SU-DHL-6 (cell line): Measurements from ENCODE around the gene ARHGAP29.

Source experiments
- H2AFZ ChIP-seq: fragments of 200-600 bp; sonication (generic); 2 replicates; pipeline ENCODE4 v1.6.1; 2014; ENCODE audit warnings: low read depth, mild to moderate bottlenecking, moderate library complexity, mixed read lengths, antibody characterized with exemption, low read length; ENCODE audit not compliant: severe bottlenecking
- H3F3A ChIP-seq: fragments of 200-600 bp; shearing (Covaris generic); 2 replicates; pipeline ENCODE4 v1.6.0; 2016; ENCODE audit warnings: antibody characterized with exemption, mild to moderate bottlenecking; ENCODE audit not compliant: insufficient read depth
- H3K27ac ChIP-seq: fragments of 200-600 bp; sonication (generic); 2 replicates; pipeline ENCODE4 v1.5.1; 2016; ENCODE audit warnings: low read depth, mild to moderate bottlenecking, low read length, moderate library complexity, mixed read lengths
- H3K27me3 ChIP-seq: fragments of 200-600 bp; sonication (generic), shearing (Covaris generic); 2 replicates; pipeline ENCODE4 v1.6.0; 2014; ENCODE audit warnings: mild to moderate bottlenecking, low read length
- H3K36me3 ChIP-seq: fragments of 200-600 bp; sonication (generic); 2 replicates; pipeline ENCODE4 v1.6.1; 2014; ENCODE audit warnings: mild to moderate bottlenecking, low read length, mixed read lengths
- H3K4me2 ChIP-seq: fragments of 300-600, 200-600 bp; shearing (Covaris generic), sonication (generic); 2 replicates; pipeline ENCODE4 v1.6.0; 2014; ENCODE audit warnings: low read length, low read depth, mild to moderate bottlenecking; ENCODE audit not compliant: poor library complexity, severe bottlenecking
- H3K4me3 ChIP-seq: fragments of 200-600 bp; sonication (generic); 2 replicates; pipeline ENCODE4 v1.5.1; 2014; ENCODE audit warnings: antibody characterized with exemption, low read length, mild to moderate bottlenecking, mixed read lengths; ENCODE audit not compliant: insufficient read depth, poor library complexity, severe bottlenecking
- H3K79me2 ChIP-seq: fragments of 200-600 bp; sonication (generic); 2 replicates; pipeline ENCODE4 v1.6.1; 2014; ENCODE audit warnings: mild to moderate bottlenecking, low read length, moderate library complexity; ENCODE audit not compliant: insufficient read depth
- H3K9ac ChIP-seq: fragments of 200-600 bp; sonication (generic); 2 replicates; pipeline ENCODE4 v1.7.0; 2014; ENCODE audit warnings: mild to moderate bottlenecking, low read length
- H3K9me2 ChIP-seq: fragments of 200-600 bp; sonication (generic); replicated peaks from 2 replicates; pipeline ENCODE4 v1.6.1; 2014; ENCODE audit warnings: low read length; ENCODE audit not compliant: insufficient read depth
- H3K9me3 ChIP-seq: fragments of 200-600 bp; sonication (generic); 2 replicates; pipeline ENCODE4 v1.6.1; 2014; ENCODE audit warnings: low read length, mixed read lengths; ENCODE audit not compliant: insufficient read depth
- H4K20me1 ChIP-seq: fragments of 200-600 bp; sonication (generic); 2 replicates; pipeline ENCODE4 v1.6.1; 2014; ENCODE audit warnings: low read depth, mild to moderate bottlenecking, antibody characterized with exemption, low read length, moderate library complexity, mixed read lengths
- EZH2phosphoT487 ChIP-seq: fragments of 200-600 bp; sonication (generic), shearing (Covaris generic); conservative IDR thresholded peaks from 2 replicates; pipeline ENCODE4 v1.6.1; 2018; ENCODE audit warnings: mild to moderate bottlenecking, antibody characterized with exemption, low read length, moderate library complexity, mixed read lengths
- TF ChIP-seq, protein P1 (sequence below): fragments of 200-600 bp; sonication (generic); IDR thresholded peaks from one replicate; pipeline ENCODE4 v1.5.1; 2017; ENCODE audit warnings: antibody characterized with exemption, mild to moderate bottlenecking, low read length, moderate library complexity; ENCODE audit not compliant: insufficient read depth, poor library complexity, severe bottlenecking

The ARHGAP29 gene

DNA sequence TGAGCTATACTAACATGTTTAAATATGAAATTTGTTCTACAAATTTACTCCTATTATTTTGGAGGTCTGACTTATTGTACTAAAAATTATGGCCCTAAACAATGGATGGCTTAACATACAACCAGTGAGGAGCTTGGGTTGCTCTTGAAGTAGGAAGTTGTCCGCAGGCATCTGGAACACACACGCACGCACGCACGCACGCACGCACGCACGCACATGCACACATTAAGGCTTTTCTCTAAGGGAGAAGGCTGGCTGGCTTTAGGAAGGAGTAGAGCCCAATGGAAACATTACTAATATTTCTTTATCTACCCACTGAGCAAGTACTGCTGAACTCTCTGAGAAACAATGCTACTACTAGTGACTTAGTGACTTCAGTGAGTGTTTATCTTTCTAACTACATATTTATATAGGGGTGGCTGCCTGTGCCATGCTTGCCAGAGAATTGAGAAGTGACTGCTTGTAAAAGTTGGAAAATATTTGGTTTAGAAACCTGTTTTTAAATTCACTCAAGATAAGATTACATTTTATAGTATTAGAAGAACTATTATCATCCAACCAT, 16.2 kb upstream of the ARHGAP29 start:
- no peaks in the 10 kb centered on the region for H4K20me1 ChIP-seq
- H3K36me3 ChIP-seq = no peaks in the 10 kb centered on the region
- H3K9ac ChIP-seq = no peak overlapping the region
- no peak overlapping the region for H3K4me2 ChIP-seq
- no peaks in the 10 kb centered on the region for H3K79me2 ChIP-seq
- H3K9me3 ChIP-seq = no peaks in the 10 kb centered on the region
- no peak for TF ChIP-seq EZH2phosphoT487
- TF ChIP-seq, protein P1, sequence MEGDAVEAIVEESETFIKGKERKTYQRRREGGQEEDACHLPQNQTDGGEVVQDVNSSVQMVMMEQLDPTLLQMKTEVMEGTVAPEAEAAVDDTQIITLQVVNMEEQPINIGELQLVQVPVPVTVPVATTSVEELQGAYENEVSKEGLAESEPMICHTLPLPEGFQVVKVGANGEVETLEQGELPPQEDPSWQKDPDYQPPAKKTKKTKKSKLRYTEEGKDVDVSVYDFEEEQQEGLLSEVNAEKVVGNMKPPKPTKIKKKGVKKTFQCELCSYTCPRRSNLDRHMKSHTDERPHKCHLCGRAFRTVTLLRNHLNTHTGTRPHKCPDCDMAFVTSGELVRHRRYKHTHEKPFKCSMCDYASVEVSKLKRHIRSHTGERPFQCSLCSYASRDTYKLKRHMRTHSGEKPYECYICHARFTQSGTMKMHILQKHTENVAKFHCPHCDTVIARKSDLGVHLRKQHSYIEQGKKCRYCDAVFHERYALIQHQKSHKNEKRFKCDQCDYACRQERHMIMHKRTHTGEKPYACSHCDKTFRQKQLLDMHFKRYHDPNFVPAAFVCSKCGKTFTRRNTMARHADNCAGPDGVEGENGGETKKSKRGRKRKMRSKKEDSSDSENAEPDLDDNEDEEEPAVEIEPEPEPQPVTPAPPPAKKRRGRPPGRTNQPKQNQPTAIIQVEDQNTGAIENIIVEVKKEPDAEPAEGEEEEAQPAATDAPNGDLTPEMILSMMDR = no peak
- H3F3A ChIP-seq = no peaks in the 10 kb centered on the region
- H3K27me3 ChIP-seq = no peaks in the 10 kb centered on the region
- no peaks in the 10 kb centered on the region for H3K9me2 ChIP-seq
- no peak overlapping the region for H2AFZ ChIP-seq
- H3K27ac ChIP-seq = no peak overlapping the region
- no peak overlapping the region for H3K4me3 ChIP-seq

GRCh38 chr1:94250341-94250740, 13.0 kb upstream of the ARHGAP29 start:
- TF ChIP-seq, protein P1 = no peak
- TF ChIP-seq EZH2phosphoT487 = no peak
- Histone ChIP-seq H3K4me3 (no peak overlapping the region), H3K36me3 (no peaks in the 10 kb centered on the region), H3K27me3 (no peaks in the 10 kb centered on the region), H3K27ac (no peak overlapping the region), H3K4me2 (no peak overlapping the region), H3K79me2 (no peaks in the 10 kb centered on the region), H3F3A (no peaks in the 10 kb centered on the region), H3K9ac (no peak overlapping the region), H3K9me2 (no peaks in the 10 kb centered on the region), H4K20me1 (no peaks in the 10 kb centered on the region), H3K9me3 (no peaks in the 10 kb centered on the region), H2AFZ (no peak overlapping the region)

GRCh38 chr1:94248956-94249688, 11.7 kb upstream of the ARHGAP29 start:
- no peak overlapping the region for H3K4me3 ChIP-seq
- H3K9me3 ChIP-seq = no peaks in the 10 kb centered on the region
- no peaks in the 10 kb centered on the region for H3K27me3 ChIP-seq
- H3K79me2 ChIP-seq = no peaks in the 10 kb centered on the region
- TF ChIP-seq EZH2phosphoT487 = no peak
- TF ChIP-seq, protein P1 = no peak
- H3K27ac ChIP-seq = no peak overlapping the region
- H3K9me2 ChIP-seq = no peaks in the 10 kb centered on the region
- no peaks in the 10 kb centered on the region for H3F3A ChIP-seq
- H3K4me2 ChIP-seq = no peak overlapping the region
- H3K36me3 ChIP-seq = no peaks in the 10 kb centered on the region
- H3K9ac ChIP-seq = no peak overlapping the region
- no peaks in the 10 kb centered on the region for H4K20me1 ChIP-seq
- H2AFZ ChIP-seq = no peak overlapping the region
